ENCODE results near the gene CBX1.
"Not testable (repeated sequence)": the region's sequence is repeated elsewhere in the genome, so short reads cannot be mapped to it uniquely, and the experiment has no call there.

DNA sequence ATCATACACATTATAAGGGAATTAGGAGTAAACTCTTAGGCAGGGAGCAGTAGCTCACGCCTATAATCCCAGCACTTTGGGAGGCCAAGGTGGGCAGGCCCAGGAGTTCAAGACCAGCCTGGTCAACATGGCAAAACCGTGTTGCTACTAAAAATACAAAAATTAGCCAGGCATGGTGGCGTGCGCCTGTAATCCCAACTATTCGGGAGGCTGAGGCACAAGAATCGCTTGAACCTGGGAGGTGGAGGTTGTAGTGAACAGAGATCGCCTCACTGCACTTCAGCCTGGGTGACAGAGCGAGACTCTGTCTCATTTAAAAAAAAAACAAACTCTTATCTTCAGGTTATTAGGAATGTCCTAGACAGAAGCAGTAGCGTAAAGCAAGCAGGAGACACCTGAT lies 28.5 kb downstream of the CBX1 start:
- TF ChIP-seq, protein P1, sequence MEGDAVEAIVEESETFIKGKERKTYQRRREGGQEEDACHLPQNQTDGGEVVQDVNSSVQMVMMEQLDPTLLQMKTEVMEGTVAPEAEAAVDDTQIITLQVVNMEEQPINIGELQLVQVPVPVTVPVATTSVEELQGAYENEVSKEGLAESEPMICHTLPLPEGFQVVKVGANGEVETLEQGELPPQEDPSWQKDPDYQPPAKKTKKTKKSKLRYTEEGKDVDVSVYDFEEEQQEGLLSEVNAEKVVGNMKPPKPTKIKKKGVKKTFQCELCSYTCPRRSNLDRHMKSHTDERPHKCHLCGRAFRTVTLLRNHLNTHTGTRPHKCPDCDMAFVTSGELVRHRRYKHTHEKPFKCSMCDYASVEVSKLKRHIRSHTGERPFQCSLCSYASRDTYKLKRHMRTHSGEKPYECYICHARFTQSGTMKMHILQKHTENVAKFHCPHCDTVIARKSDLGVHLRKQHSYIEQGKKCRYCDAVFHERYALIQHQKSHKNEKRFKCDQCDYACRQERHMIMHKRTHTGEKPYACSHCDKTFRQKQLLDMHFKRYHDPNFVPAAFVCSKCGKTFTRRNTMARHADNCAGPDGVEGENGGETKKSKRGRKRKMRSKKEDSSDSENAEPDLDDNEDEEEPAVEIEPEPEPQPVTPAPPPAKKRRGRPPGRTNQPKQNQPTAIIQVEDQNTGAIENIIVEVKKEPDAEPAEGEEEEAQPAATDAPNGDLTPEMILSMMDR (IDR thresholded peaks at IDR 0.05): not testable (repeated sequence)
- TF ChIP-seq POLR2AphosphoS5 (IDR thresholded peaks at IDR 0.05; ENCODE audit: low read depth, low read length): not testable (repeated sequence)
